Stimulated activated CD4-positive, alpha-beta T cell treated with anti-CD3 and anti-CD28 coated beads, Interleukin-12 subunit alpha, Interleukin-12 subunit beta, amount 100 ng/mL, for 48 hours (primary cell): ENCODE data around the gene CMSS1.

Experiments used
- DNase-seq, 3 donors: peaks; one replicate each; pipeline ENCODE4 v3.0.0-alpha.2; 2020; ENCODE audit warnings: low read depth in 2 of 3, low spot score in 1 of 3

Gene CMSS1

GRCh38 chr3:99901200-99901926 is 83.7 kb downstream of the CMSS1 start:
- DNase-seq: no peak

GRCh38 chr3:99902091-99902490 is 84.4 kb downstream of the CMSS1 start:
- DNase-seq: no peak

- no peak for DNase-seq
Observed at GRCh38 chr3:99903869-99904268, 86.2 kb downstream of the CMSS1 start.

- no peak for DNase-seq
Observed at GRCh38 chr3:99907959-99908544, 90.4 kb downstream of the CMSS1 start.

GRCh38 chr3:99909714-99910495 is 92.2 kb downstream of the CMSS1 start:
- no peak for DNase-seq

- DNase-seq: no peak
Observed at GRCh38 chr3:99910752-99911290, 93.2 kb downstream of the CMSS1 start.

- DNase-seq: no peak
Observed at GRCh38 chr3:99911433-99911832, 93.8 kb downstream of the CMSS1 start.

GRCh38 chr3:99915906-99916432 is 98.3 kb downstream of the CMSS1 start:
- DNase-seq: no peak

- DNase-seq: no peak
Observed at GRCh38 chr3:99918715-99919114, 101.1 kb downstream of the CMSS1 start.

GRCh38 chr3:99919694-99920093 is 102.0 kb downstream of the CMSS1 start:
- DNase-seq: no peak

GRCh38 chr3:99920481-99921376 is 103.1 kb downstream of the CMSS1 start:
- DNase-seq: no peak

GRCh38 chr3:99921377-99921695 is 103.7 kb downstream of the CMSS1 start:
- DNase-seq: no peak

- DNase-seq: no peak
Observed at GRCh38 chr3:99921986-99922385, 104.3 kb downstream of the CMSS1 start.

GRCh38 chr3:99923873-99924272 is 106.2 kb downstream of the CMSS1 start:
- no peak for DNase-seq

- DNase-seq: no peak
Observed at GRCh38 chr3:99925584-99926230, 108.0 kb downstream of the CMSS1 start.

GRCh38 chr3:99927671-99928457 is 110.2 kb downstream of the CMSS1 start:
- no peak for DNase-seq

- DNase-seq: no peak
Observed at GRCh38 chr3:99928771-99929744, 111.4 kb downstream of the CMSS1 start.

GRCh38 chr3:99929745-99930139 is 112.1 kb downstream of the CMSS1 start:
- no peak for DNase-seq
